ENCODE results near the gene TTC9B.
A peak's percentile ranks its signal among the peaks of the same experiment; 100 is the strongest.
"Not testable (repeated sequence)": the region's sequence is repeated elsewhere in the genome, so short reads cannot be mapped to it uniquely, and the experiment has no call there.

Gene TTC9B

GRCh38 chr19:40190891-40191835, 27.0 kb downstream of the TTC9B start, which contains the start of gene MAP3K10:
Gene MAP3K10, plus strand, starts transcription at chr19:40191426. Its CDS starts 606 bp downstream, at chr19:40192032.
- no peaks in the 10 kb centered on the region for H3K27me3 ChIP-seq (ENCODE audit: control insufficient read depth in 1 of 2, insufficient read depth in 2 of 2, low read length in 2 of 2)
- H3K4me1 ChIP-seq (ENCODE audit: control insufficient read depth, insufficient read depth, low read length): peaks cover 23% of the 10 kb centered on the region
- peak within 1 kb of the TSS; percentile 86 to 96 for H3K4me3 ChIP-seq (ENCODE audit: low read length in 2 of 2)
- no peaks in the 10 kb centered on the region for H3K9me3 ChIP-seq (ENCODE audit: control insufficient read depth in 2 of 2, low read length in 2 of 2)
- no peaks in the 10 kb centered on the region for H3K36me3 ChIP-seq (ENCODE audit: control insufficient read depth in 2 of 2, insufficient read depth in 2 of 2, low read length in 2 of 2)
- peak within 1 kb of the TSS; percentile 89 to 95 for H3K9ac ChIP-seq (ENCODE audit: low read length in 2 of 2)
- peak within 1 kb of the TSS; percentile 97 for H3K27ac ChIP-seq (ENCODE audit: low read length)

- no peaks in the 10 kb centered on the region for H3K9me3 ChIP-seq (ENCODE audit: control insufficient read depth in 2 of 2, low read length in 2 of 2)
- H3K9ac ChIP-seq (ENCODE audit: low read length in 2 of 2): no peak overlapping the region
- H3K4me3 ChIP-seq (ENCODE audit: low read length in 2 of 2): no peak overlapping the region
- H3K27ac ChIP-seq (ENCODE audit: low read length): no peak overlapping the region
- no peaks in the 10 kb centered on the region for H3K4me1 ChIP-seq (ENCODE audit: control insufficient read depth, insufficient read depth, low read length)
- H3K36me3 ChIP-seq (ENCODE audit: control insufficient read depth in 2 of 2, insufficient read depth in 2 of 2, low read length in 2 of 2): no peaks in the 10 kb centered on the region
- no peaks in the 10 kb centered on the region for H3K27me3 ChIP-seq (ENCODE audit: control insufficient read depth in 1 of 2, insufficient read depth in 2 of 2, low read length in 2 of 2)
Observed at GRCh38 chr19:40184273-40184672, 33.9 kb downstream of the TTC9B start.

GRCh38 chr19:40178756-40179155, 39.4 kb downstream of the TTC9B start:
- no peak overlapping the region for H3K9ac ChIP-seq (ENCODE audit: low read length in 2 of 2)
- no peaks in the 10 kb centered on the region for H3K9me3 ChIP-seq (ENCODE audit: control insufficient read depth in 2 of 2, low read length in 2 of 2)
- peaks cover 0 to 2% of the 10 kb centered on the region in 2 donors for H3K27me3 ChIP-seq (ENCODE audit: control insufficient read depth in 1 of 2, insufficient read depth in 2 of 2, low read length in 2 of 2)
- H3K27ac ChIP-seq (ENCODE audit: low read length): no peak overlapping the region
- no peak overlapping the region for H3K4me3 ChIP-seq (ENCODE audit: low read length in 2 of 2)
- H3K36me3 ChIP-seq (ENCODE audit: control insufficient read depth in 2 of 2, insufficient read depth in 2 of 2, low read length in 2 of 2): no peaks in the 10 kb centered on the region
- no peaks in the 10 kb centered on the region for H3K4me1 ChIP-seq (ENCODE audit: control insufficient read depth, insufficient read depth, low read length)

GRCh38 chr19:40177286-40178070, 40.7 kb downstream of the TTC9B start:
- Histone ChIP-seq H3K9ac (ENCODE audit: low read length in 2 of 2) (no peak overlapping the region), H3K4me1 (ENCODE audit: control insufficient read depth, insufficient read depth, low read length) (no peaks in the 10 kb centered on the region), H3K36me3 (ENCODE audit: control insufficient read depth in 2 of 2, insufficient read depth in 2 of 2, low read length in 2 of 2) (no peaks in the 10 kb centered on the region), H3K27ac (ENCODE audit: low read length) (no peak overlapping the region), H3K9me3 (ENCODE audit: control insufficient read depth in 2 of 2, low read length in 2 of 2) (no peaks in the 10 kb centered on the region), H3K27me3 (ENCODE audit: control insufficient read depth in 1 of 2, insufficient read depth in 2 of 2, low read length in 2 of 2) (peaks cover 0 to 2% of the 10 kb centered on the region in 2 donors), H3K4me3 (ENCODE audit: low read length in 2 of 2) (no peak overlapping the region)

- no peak overlapping the region for H3K9ac ChIP-seq (ENCODE audit: low read length in 2 of 2)
- H3K36me3 ChIP-seq (ENCODE audit: control insufficient read depth in 2 of 2, insufficient read depth in 2 of 2, low read length in 2 of 2): no peaks in the 10 kb centered on the region
- peaks cover 0 to 2% of the 10 kb centered on the region in 2 donors for H3K27me3 ChIP-seq (ENCODE audit: control insufficient read depth in 1 of 2, insufficient read depth in 2 of 2, low read length in 2 of 2)
- H3K27ac ChIP-seq (ENCODE audit: low read length): no peak overlapping the region
- H3K9me3 ChIP-seq (ENCODE audit: control insufficient read depth in 2 of 2, low read length in 2 of 2): no peaks in the 10 kb centered on the region
- no peak overlapping the region for H3K4me3 ChIP-seq (ENCODE audit: low read length in 2 of 2)
- no peaks in the 10 kb centered on the region for H3K4me1 ChIP-seq (ENCODE audit: control insufficient read depth, insufficient read depth, low read length)
Observed at GRCh38 chr19:40175820-40176219, 42.4 kb downstream of the TTC9B start.

- Histone ChIP-seq H3K27ac (ENCODE audit: low read length) (no peak overlapping the region), H3K27me3 (ENCODE audit: control insufficient read depth in 1 of 2, insufficient read depth in 2 of 2, low read length in 2 of 2) (peaks cover 0 to 2% of the 10 kb centered on the region in 2 donors), H3K36me3 (ENCODE audit: control insufficient read depth in 2 of 2, insufficient read depth in 2 of 2, low read length in 2 of 2) (no peaks in the 10 kb centered on the region), H3K4me3 (ENCODE audit: low read length in 2 of 2) (no peak overlapping the region), H3K9ac (ENCODE audit: low read length in 2 of 2) (no peak overlapping the region), H3K9me3 (ENCODE audit: control insufficient read depth in 2 of 2, low read length in 2 of 2) (no peaks in the 10 kb centered on the region), H3K4me1 (ENCODE audit: control insufficient read depth, insufficient read depth, low read length) (no peaks in the 10 kb centered on the region)
Observed at GRCh38 chr19:40174092-40174491, 44.1 kb downstream of the TTC9B start.

GRCh38 chr19:40171293-40171692, 46.9 kb downstream of the TTC9B start:
- H3K4me3 ChIP-seq (ENCODE audit: low read length in 2 of 2); H3K4me1 ChIP-seq (ENCODE audit: control insufficient read depth, insufficient read depth, low read length); H3K36me3 ChIP-seq (ENCODE audit: control insufficient read depth in 2 of 2, insufficient read depth in 2 of 2, low read length in 2 of 2); H3K27ac ChIP-seq (ENCODE audit: low read length); H3K9ac ChIP-seq (ENCODE audit: low read length in 2 of 2); H3K9me3 ChIP-seq (ENCODE audit: control insufficient read depth in 2 of 2, low read length in 2 of 2); H3K27me3 ChIP-seq (ENCODE audit: control insufficient read depth in 1 of 2, insufficient read depth in 2 of 2, low read length in 2 of 2): not testable (repeated sequence)

GRCh38 chr19:40170303-40170989, 47.7 kb downstream of the TTC9B start:
- H3K4me1 ChIP-seq (ENCODE audit: control insufficient read depth, insufficient read depth, low read length); H3K36me3 ChIP-seq (ENCODE audit: control insufficient read depth in 2 of 2, insufficient read depth in 2 of 2, low read length in 2 of 2); H3K9ac ChIP-seq (ENCODE audit: low read length in 2 of 2); H3K4me3 ChIP-seq (ENCODE audit: low read length in 2 of 2); H3K27ac ChIP-seq (ENCODE audit: low read length); H3K9me3 ChIP-seq (ENCODE audit: control insufficient read depth in 2 of 2, low read length in 2 of 2); H3K27me3 ChIP-seq (ENCODE audit: control insufficient read depth in 1 of 2, insufficient read depth in 2 of 2, low read length in 2 of 2): not testable (repeated sequence)

GRCh38 chr19:40169482-40170302, 48.5 kb downstream of the TTC9B start:
- H3K27me3 ChIP-seq (ENCODE audit: control insufficient read depth in 1 of 2, insufficient read depth in 2 of 2, low read length in 2 of 2); H3K27ac ChIP-seq (ENCODE audit: low read length); H3K9ac ChIP-seq (ENCODE audit: low read length in 2 of 2); H3K9me3 ChIP-seq (ENCODE audit: control insufficient read depth in 2 of 2, low read length in 2 of 2); H3K4me3 ChIP-seq (ENCODE audit: low read length in 2 of 2); H3K4me1 ChIP-seq (ENCODE audit: control insufficient read depth, insufficient read depth, low read length); H3K36me3 ChIP-seq (ENCODE audit: control insufficient read depth in 2 of 2, insufficient read depth in 2 of 2, low read length in 2 of 2): not testable (repeated sequence)
